ENCODE data around the gene SACM1L. TPM values are rescaled to one million over a fixed set of nuclear protein-coding genes. Genes with fewer than 3 reads are reported as not detected.

The SACM1L gene
- total and polyA plus RNA-seq, 2 of the 13 experiments (the other 11 are each of a cell fraction or from before 2014, with no cell fraction given), result 15.1 to 27.8 TPM

- no peak for TF ChIP-seq FOXO4 (CRISPR knock-in tag; conservative IDR thresholded peaks at IDR 0.05)
- TF ChIP-seq KAT8 (CRISPR knock-in tag; IDR thresholded peaks at IDR 0.05), result peak; percentile 91
- TF ChIP-seq NAIF1 (CRISPR knock-in tag; IDR thresholded peaks at IDR 0.05; ENCODE audit: borderline replicate concordance), result peak; percentile 88
- peak; percentile 62; the same call in 1 of the 2 replicates for TF ChIP-seq MTA1 (CRISPR knock-in tag; IDR thresholded peaks at IDR 0.05; ENCODE audit: borderline replicate concordance)
- TF ChIP-seq MED8 (CRISPR knock-in tag; IDR thresholded peaks at IDR 0.05; ENCODE audit: insufficient replicate concordance), result peak; percentile 28
- peak; percentile 81 for TF ChIP-seq CSRNP1 (CRISPR knock-in tag; IDR thresholded peaks at IDR 0.05)
- TF ChIP-seq NPAS2 (CRISPR knock-in tag; IDR thresholded peaks at IDR 0.05; ENCODE audit: borderline replicate concordance), result no peak
- peak; percentile 93; the same call in 1 of the 2 replicates for TF ChIP-seq ZNF224 (CRISPR knock-in tag; IDR thresholded peaks at IDR 0.05)
- TF ChIP-seq TSC22D2 (CRISPR knock-in tag; IDR thresholded peaks at IDR 0.05; ENCODE audit: borderline replicate concordance), result no peak
- TF ChIP-seq ZMYM4 (CRISPR knock-in tag; IDR thresholded peaks at IDR 0.05), result peak; percentile 95
- TF ChIP-seq JUNB (CRISPR knock-in tag; IDR thresholded peaks at IDR 0.05; ENCODE audit: borderline replicate concordance), result no peak
- TF ChIP-seq BRCA1 (CRISPR knock-in tag; IDR thresholded peaks at IDR 0.05), result peak; percentile 71; the same call in 1 of the 2 replicates
- peak; percentile 78 for TF ChIP-seq HOXD1 (CRISPR knock-in tag; IDR thresholded peaks at IDR 0.05)
- no peak for TF ChIP-seq NR3C1 (CRISPR knock-in tag; IDR thresholded peaks at IDR 0.05)
- peak; percentile 67 for TF ChIP-seq GFI1 (CRISPR knock-in tag; IDR thresholded peaks at IDR 0.05; ENCODE audit: borderline replicate concordance)
- TF ChIP-seq PLSCR1 (CRISPR knock-in tag; IDR thresholded peaks at IDR 0.05; ENCODE audit: borderline replicate concordance), result no peak; the same call in 1 of the 2 replicates
- TF ChIP-seq FOSL1 (CRISPR knock-in tag; IDR thresholded peaks at IDR 0.05; ENCODE audit: borderline replicate concordance), result no peak
- peak; percentile 29; the same call in 1 of the 2 replicates for TF ChIP-seq NR2F2 (IDR thresholded peaks at IDR 0.05; ENCODE audit: borderline replicate concordance, low read depth)
- no peak for TF ChIP-seq ZNF414 (CRISPR knock-in tag; IDR thresholded peaks at IDR 0.05)
- TF ChIP-seq RFX3 (CRISPR knock-in tag; IDR thresholded peaks at IDR 0.05), result no peak
- TF ChIP-seq, protein P1, sequence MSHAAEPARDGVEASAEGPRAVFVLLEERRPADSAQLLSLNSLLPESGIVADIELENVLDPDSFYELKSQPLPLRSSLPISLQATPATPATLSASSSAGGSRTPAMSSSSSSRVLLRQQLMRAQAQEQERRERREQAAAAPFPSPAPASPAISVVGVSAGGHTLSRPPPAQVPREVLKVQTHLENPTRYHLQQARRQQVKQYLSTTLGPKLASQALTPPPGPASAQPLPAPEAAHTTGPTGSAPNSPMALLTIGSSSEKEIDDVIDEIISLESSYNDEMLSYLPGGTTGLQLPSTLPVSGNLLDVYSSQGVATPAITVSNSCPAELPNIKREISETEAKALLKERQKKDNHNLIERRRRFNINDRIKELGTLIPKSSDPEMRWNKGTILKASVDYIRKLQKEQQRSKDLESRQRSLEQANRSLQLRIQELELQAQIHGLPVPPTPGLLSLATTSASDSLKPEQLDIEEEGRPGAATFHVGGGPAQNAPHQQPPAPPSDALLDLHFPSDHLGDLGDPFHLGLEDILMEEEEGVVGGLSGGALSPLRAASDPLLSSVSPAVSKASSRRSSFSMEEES (CRISPR knock-in tag; IDR thresholded peaks at IDR 0.05), result peak; percentile 74
- 0 out of 2 replicates have a peak, but pooled peaks have one; percentile 41 for TF ChIP-seq JUND (CRISPR knock-in tag; IDR thresholded peaks at IDR 0.05)
These were observed at the start of gene SACM1L (continued) for GRCh38 chr3:45688882-45689786.
